GM12873 (cell line): ENCODE measurements around the gene TENM4.

Experiments used
- CTCF ChIP-seq: IDR thresholded peaks from 2 replicates; pipeline ENCODE4 v1.5.1; 2012; ENCODE audit warnings: low read depth, mild to moderate bottlenecking, moderate library complexity, low read length, control low read depth; ENCODE audit not compliant: insufficient read depth; ENCODE audit errors: missing control alignments

TENM4 gene

GRCh38 chr11:79070518-79070917, 370.3 kb downstream of the TENM4 start:
- no peak for TF ChIP-seq CTCF

- no peak for TF ChIP-seq CTCF
Observed at GRCh38 chr11:79069504-79069903, 371.3 kb downstream of the TENM4 start.

GRCh38 chr11:79068356-79068755, 372.5 kb downstream of the TENM4 start:
- no peak for TF ChIP-seq CTCF

GRCh38 chr11:79067352-79067679, 373.5 kb downstream of the TENM4 start:
- no peak for TF ChIP-seq CTCF

- TF ChIP-seq CTCF, result no peak
Observed at GRCh38 chr11:79066456-79067351, 374.1 kb downstream of the TENM4 start.

- TF ChIP-seq CTCF, result peak; percentile 46
Observed at GRCh38 chr11:79062814-79063762, 377.7 kb downstream of the TENM4 start.
